ENCODE measurements around the gene DNAJC3. TPM values are rescaled to one million over a fixed set of nuclear protein-coding genes. Genes with fewer than 3 reads are reported as not detected.
"Not testable (repeated sequence)": the region's sequence is repeated elsewhere in the genome, so short reads cannot be mapped to it uniquely, and the experiment has no call there.

DNAJC3 gene
- polyA plus RNA-seq, 12 donors = 17.4 to 98.5 (median 21.8) TPM

- DNase-seq = no peak
Measured at GRCh38 chr13:95763601-95764000, 86.7 kb downstream of the DNAJC3 start.

- DNase-seq = no peak
Measured at GRCh38 chr13:95771905-95772304, 95.0 kb downstream of the DNAJC3 start.

GRCh38 chr13:95779522-95779921 is 102.6 kb downstream of the DNAJC3 start:
- no peak for DNase-seq

- no peak for DNase-seq
Measured at GRCh38 chr13:95781016-95781415, 104.1 kb downstream of the DNAJC3 start.

- DNase-seq = not testable (repeated sequence)
Measured at GRCh38 chr13:95781940-95782339, 105.0 kb downstream of the DNAJC3 start.

GRCh38 chr13:95783747-95784146 is 106.8 kb downstream of the DNAJC3 start:
- DNase-seq = no peak

GRCh38 chr13:95784161-95784899 is 107.4 kb downstream of the DNAJC3 start:
- peak; percentile 61 for DNase-seq

GRCh38 chr13:95784900-95785290 is 108.0 kb downstream of the DNAJC3 start:
- DNase-seq = no peak

GRCh38 chr13:95787356-95788099 is 110.6 kb downstream of the DNAJC3 start:
- DNase-seq = no peak

GRCh38 chr13:95788100-95788463 is 111.1 kb downstream of the DNAJC3 start:
- no peak for DNase-seq

- DNase-seq = not testable (repeated sequence)
Measured at GRCh38 chr13:95789315-95789714, 112.4 kb downstream of the DNAJC3 start.

GRCh38 chr13:95791084-95791722 is 114.3 kb downstream of the DNAJC3 start:
- no peak for DNase-seq

GRCh38 chr13:95793018-95793555 is 116.1 kb downstream of the DNAJC3 start:
- DNase-seq = no peak

GRCh38 chr13:95793781-95794180 is 116.8 kb downstream of the DNAJC3 start:
- DNase-seq = no peak

GRCh38 chr13:95797016-95797415 is 120.1 kb downstream of the DNAJC3 start:
- no peak for DNase-seq

- no peak for DNase-seq
Measured at GRCh38 chr13:95800436-95800835, 123.5 kb downstream of the DNAJC3 start.

- DNase-seq = no peak
Measured at GRCh38 chr13:95801825-95802224, 124.9 kb downstream of the DNAJC3 start.

GRCh38 chr13:95805921-95806320 is 129.0 kb downstream of the DNAJC3 start:
- no peak for DNase-seq

- no peak for DNase-seq
Measured at GRCh38 chr13:95809429-95809828, 132.5 kb downstream of the DNAJC3 start.

- no peak for DNase-seq
Measured at GRCh38 chr13:95813139-95813538, 136.2 kb downstream of the DNAJC3 start.

- no peak for DNase-seq
Measured at GRCh38 chr13:95814495-95814894, 137.6 kb downstream of the DNAJC3 start.

GRCh38 chr13:95822303-95822702 is 145.4 kb downstream of the DNAJC3 start:
- DNase-seq = no peak

GRCh38 chr13:95833126-95833525 is 156.2 kb downstream of the DNAJC3 start:
- no peak for DNase-seq
